Measurements from ENCODE around the gene CBX4. TPM values are rescaled to one million over a fixed set of nuclear protein-coding genes. Genes with fewer than 3 reads are reported as not detected.

Gene CBX4
- total RNA-seq, 4 donors from 2014 or later, result 11.6 to 15.3 (median 14.4) TPM

- Histone ChIP-seq H3K27me3 (peaks cover 0 to 3% of the 10 kb centered on the region in 2 donors), H3K9me3 (no peaks in the 10 kb centered on the region), H3K27ac (no peak overlapping the region), H3K4me3 (no peak overlapping the region), H3K36me3 (no peaks in the 10 kb centered on the region), H3K4me1 (peaks cover 0 to 19% (median 4%) of the 10 kb centered on the region in 4 donors)
- TF ChIP-seq POLR2A (IDR thresholded peaks at IDR 0.05) (no peak), CTCF (IDR thresholded peaks at IDR 0.05) (no peak)
- DNase-seq (ENCODE audit: low spot score in 2 of 2), result no peak
- 74 to 78% methylated on average over 8 of the region's 8 CpGs for WGBS, 2 donors
Observed at GRCh38 chr17:79849953-79850352, 10.7 kb upstream of the CBX4 start.

GRCh38 chr17:79848370-79848766 lies 9.1 kb upstream of the CBX4 start:
- TF ChIP-seq POLR2A (IDR thresholded peaks at IDR 0.05) (no peak), EP300 (IDR thresholded peaks at IDR 0.05) (no peak), CTCF (IDR thresholded peaks at IDR 0.05) (no peak)

GRCh38 chr17:79847698-79848369 lies 8.6 kb upstream of the CBX4 start:
- Histone ChIP-seq H3K4me1 (peaks cover 0 to 33% (median 19%) of the 10 kb centered on the region in 4 donors), H3K27ac (no peak overlapping the region), H3K9me3 (no peaks in the 10 kb centered on the region), H3K36me3 (no peaks in the 10 kb centered on the region), H3K27me3 (peaks cover 0 to 10% of the 10 kb centered on the region in 2 donors), H3K4me3 (no peak overlapping the region)
- no peak for DNase-seq (ENCODE audit: low spot score in 2 of 2)
- TF ChIP-seq EP300 (IDR thresholded peaks at IDR 0.05) (no peak), POLR2A (IDR thresholded peaks at IDR 0.05) (no peak), CTCF (IDR thresholded peaks at IDR 0.05) (no peak)
- 84 to 92% methylated on average over 12 of the region's 12 CpGs for WGBS, 2 donors

More at GRCh38 chr17:79848370-79848766, 9.1 kb upstream of the CBX4 start:
- H3K4me3 ChIP-seq, result no peak overlapping the region
- no peak for DNase-seq (ENCODE audit: low spot score in 2 of 2)
- H3K27me3 ChIP-seq, result peaks cover 0 to 5% of the 10 kb centered on the region in 2 donors
- WGBS, 2 donors, result 82 to 86% methylated on average over 8 of the region's 8 CpGs
- no peak overlapping the region for H3K27ac ChIP-seq
- H3K9me3 ChIP-seq, result no peaks in the 10 kb centered on the region
- H3K36me3 ChIP-seq, result no peaks in the 10 kb centered on the region
- H3K4me1 ChIP-seq, result peaks cover 0 to 33% (median 14%) of the 10 kb centered on the region in 4 donors

- H3K4me1 ChIP-seq, result peaks cover 0 to 55% (median 29%) of the 10 kb centered on the region in 4 donors
- H3K4me3 ChIP-seq, result no peak overlapping the region
- H3K27ac ChIP-seq, result peak overlapping the region in 3 of 4 donors; percentile 70 to 83 (median 75)
Observed at GRCh38 chr17:79845601-79845949, 6.3 kb upstream of the CBX4 start.

More at GRCh38 chr17:79845601-79845949, 6.3 kb upstream of the CBX4 start:
- no peaks in the 10 kb centered on the region for H3K9me3 ChIP-seq
- no peak for DNase-seq (ENCODE audit: low spot score in 2 of 2)
- H3K36me3 ChIP-seq, result no peaks in the 10 kb centered on the region
- 20 to 26% methylated on average over 7 of the region's 7 CpGs for WGBS, 2 donors
- TF ChIP-seq CTCF (IDR thresholded peaks at IDR 0.05) (no peak), POLR2A (IDR thresholded peaks at IDR 0.05) (no peak), EP300 (IDR thresholded peaks at IDR 0.05) (no peak)
- H3K27me3 ChIP-seq, result peaks cover 4 to 33% of the 10 kb centered on the region in 2 donors
